NOMO-1 (cell line): ENCODE data around the gene SLC35F6.
"Not testable (repeated sequence)": the region's sequence is repeated elsewhere in the genome, so short reads cannot be mapped to it uniquely, and the experiment has no call there.

Experiments
- DNase-seq, 2 experiments: peaks; one replicate each; lab custom pipeline; 2025; ENCODE audit not compliant: unreplicated experiment in 2 of 2; lab: John Stamatoyannopoulos, UW

The SLC35F6 gene

DNA sequence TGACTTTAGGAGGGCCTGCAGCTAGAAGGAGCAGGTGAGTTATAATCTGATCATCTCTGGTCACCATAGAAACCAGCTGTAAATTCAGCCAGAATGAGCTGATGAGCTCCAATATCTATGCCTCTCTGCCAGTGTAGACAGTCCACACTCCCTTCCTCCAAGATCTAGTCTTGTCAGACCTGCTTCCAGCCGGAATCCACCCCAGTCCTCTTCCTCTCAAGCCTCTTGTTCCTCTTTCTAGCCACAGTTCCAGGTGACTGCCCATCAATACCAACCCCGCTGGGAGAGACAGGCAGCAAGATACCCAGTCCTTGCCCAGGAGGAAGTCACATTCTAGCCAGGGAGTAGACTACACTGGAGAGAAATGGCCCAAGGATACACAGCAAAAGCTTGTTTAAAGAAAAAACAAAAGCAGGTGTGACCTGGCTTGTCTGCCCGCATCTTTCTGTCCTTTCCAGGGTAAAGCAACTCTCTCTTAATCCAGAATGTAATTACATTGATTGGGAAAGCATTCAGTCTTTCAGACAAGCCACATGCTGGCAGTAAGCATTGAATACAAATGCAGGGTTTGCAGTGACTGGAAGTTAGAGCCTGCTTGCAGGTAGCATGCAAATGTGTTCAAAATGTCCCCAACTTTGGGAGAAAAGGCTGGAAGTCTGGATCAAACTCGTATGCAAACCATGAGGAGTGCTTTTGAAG is 9.0 kb upstream of the SLC35F6 start:
- DNase-seq: no peak

DNA sequence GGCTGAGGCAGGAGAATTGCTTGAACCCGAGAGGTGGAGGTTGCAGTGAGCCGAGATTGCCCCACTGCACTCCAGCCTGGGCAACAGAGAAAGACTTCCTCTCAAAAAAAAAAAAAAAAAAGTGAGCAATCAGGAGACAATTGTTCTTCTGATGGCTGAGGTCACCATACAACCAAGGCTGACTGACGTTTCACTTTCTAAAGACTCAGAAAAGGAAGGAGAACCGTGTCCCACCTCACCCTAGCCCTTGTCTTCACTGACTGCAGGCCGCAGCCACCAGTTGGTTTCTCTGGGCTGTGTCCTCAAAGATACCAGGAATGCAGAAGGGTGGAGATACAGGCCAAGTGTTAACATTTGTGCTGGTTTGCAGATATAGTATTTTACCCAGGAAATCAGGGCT is 7.7 kb upstream of the SLC35F6 start:
- DNase-seq: no peak

DNA sequence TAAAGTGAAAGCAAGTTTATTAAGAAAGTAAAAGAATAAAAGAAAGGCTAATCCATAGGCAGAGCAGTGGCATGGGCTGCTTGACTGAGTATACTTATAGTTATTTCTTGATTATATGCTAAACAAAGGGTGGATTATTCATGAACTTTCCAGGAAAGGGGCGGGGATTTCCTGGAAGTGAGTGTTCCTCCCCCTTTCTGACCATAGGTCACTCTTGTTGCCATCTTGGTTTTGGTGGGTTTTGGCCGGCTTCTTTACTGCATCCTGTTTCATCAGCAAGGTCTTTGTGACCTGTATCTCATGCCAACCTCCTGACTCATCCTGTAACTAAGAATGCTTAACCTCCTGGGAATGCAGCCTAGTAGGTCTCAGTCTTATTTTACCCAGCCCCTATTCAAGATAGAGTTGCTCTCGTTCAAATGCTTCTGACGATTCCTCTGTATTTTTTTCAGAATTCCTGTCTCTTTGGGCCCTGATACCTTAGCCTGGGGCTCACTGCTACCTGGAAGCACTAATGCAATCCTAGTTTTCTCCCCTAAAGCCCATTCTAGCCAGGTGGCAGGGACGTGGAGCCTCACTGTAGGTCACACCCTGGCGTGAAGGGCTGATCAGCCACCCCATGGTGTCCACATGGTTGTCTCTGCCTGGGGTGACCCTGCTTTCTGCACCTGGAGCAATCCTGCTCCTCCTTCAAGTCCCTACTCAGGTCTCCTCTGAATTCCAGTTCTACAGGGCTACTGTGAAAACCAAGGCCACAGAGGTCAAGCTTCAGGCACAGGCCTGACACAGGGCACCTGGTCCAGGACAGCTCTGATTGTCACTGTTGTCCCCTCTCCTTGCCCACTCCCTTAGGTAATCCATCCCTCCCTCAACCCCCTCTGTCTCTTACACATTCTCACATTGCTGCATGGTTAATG is 6.0 kb upstream of the SLC35F6 start:
- DNase-seq: no peak

DNA sequence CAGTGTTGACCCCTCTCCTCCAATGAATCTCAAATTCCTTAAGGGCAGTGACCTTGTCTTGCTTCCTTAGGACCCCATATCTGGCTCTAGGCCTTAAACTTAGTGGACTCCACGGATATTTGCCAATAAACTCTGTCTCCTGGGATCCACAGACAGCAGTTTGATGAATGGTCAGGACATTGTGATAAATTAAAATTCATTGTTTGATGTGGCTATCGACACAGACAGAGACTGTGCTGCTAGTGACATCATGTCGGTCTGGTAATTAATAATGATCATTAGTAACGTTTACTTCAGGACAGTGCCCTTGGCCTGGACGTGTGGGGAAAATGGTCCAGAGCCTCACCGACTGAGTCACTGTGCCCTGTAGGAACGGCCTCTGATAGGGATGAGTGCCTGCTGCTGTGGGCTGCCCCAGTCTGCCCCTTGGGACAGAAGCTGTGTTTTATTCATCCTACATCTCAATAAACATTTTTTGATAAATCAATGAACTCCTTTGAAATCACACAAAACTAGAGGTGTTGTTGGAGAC is 5.2 kb upstream of the SLC35F6 start:
- DNase-seq: no peak

DNA sequence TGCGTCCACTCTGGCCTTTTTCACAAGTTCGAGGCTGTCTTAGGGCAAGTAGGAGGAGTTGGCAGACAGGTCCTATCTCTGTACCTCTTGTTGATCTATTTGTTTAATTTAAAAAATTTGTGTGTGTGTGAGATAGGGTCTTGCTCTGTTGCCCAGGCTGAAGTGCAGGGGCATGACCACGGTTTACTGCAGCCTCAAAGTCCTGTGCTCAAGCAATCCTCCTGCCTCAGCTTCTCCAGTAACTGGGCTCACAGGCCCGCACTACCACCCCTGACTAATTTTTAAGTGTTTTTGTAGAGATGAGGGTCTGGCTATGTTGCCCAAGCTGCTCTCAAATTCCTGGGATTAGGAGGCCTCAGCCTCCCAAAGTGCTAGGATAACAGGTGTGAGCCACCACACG is 4.2 kb upstream of the SLC35F6 start:
- DNase-seq: no peak

DNA sequence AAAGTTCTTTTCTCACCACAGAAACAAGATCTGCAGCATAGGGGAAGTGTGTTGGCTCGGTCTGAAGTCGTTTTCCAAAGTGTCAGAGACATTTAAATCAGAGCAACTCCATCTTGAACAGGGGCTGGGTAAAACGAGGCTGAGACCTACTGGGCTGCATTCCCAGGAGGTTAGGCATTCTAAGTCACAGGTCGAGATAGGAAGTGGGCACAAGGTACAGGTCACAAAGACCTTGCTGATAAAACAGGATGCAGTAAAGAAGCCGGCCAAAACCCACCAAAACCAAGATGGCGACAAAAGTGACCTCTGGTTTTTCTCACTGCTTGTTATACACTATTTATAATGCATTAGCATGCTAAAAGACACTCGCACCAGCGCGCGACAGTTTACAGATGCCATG is 3.1 kb upstream of the SLC35F6 start:
- not testable (repeated sequence) for DNase-seq

DNA sequence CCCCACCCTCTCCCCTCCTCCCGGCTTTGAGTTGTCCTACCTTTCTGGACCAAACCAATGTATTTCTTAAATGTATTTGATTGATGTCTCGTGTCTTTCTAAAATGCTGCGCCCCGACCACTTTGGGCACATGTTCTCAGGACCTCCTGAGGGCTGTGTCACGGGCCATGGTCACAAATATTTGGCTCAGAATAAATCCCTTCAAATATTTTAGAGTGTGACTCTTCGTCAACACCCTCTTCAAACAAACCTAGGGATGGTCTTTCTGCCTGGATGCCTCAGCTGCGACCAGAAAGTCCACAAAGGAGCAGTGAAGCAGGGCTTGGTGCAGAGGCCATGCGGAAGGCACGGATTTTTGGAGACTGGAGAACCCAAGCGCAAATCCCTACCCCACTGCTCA is 1.1 kb upstream of the SLC35F6 start:
- DNase-seq: no peak

DNA sequence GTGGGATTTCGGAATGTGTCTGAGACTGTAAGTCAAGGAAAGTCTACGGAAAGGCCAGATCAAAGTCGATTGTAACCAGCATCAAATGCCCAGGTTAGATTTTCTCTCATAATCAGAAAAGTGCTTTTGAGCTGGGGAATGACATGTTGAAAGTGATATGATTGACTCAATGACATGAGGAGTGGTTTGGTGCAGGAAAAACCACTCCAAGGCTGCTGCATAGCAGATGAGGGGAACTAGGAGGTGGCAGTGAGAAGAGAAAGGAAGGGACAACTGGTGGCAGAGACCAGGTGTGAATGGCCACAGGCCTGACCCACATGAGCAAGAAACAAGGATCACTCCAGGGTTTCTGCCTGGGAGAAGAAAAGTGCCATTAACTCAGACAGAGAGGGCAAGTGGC is 822 bp downstream of the SLC35F6 start:
- DNase-seq: no peak

DNA sequence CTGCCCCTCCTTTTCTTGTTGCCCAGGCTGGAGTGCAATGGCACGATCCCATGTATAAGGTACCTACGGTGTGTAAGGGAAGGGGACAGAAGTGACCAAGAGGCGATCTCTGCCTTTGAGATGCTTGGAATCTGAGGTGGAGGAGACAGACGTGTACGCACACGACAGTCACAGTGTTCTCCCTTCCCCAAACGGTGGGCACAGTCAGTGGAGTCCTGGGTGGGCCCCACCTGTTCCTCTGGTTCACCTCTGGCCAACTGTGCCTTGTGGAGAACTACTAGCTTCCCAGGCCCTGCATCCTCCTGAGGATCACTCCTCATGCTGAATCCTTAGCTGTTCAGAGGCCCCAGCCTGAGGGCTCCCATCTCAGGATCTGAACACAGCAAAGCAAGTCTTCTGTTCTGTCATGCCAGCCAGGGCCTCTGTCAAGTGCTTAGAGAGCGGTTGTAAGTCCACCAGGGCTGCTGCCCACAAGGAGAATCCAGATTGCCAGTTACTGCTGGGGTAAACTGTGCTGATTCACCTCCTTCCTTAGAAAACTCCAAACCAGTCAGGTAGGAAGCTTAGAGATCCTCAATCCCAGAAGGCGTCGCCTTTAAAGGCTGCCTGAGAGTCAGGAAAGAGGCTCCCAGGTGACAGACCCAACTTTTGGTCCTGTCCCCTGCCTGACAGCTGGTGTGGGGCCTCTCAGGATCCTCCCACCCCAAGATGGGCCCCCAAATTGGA is 1.6 kb downstream of the SLC35F6 start:
- DNase-seq: no peak

DNA sequence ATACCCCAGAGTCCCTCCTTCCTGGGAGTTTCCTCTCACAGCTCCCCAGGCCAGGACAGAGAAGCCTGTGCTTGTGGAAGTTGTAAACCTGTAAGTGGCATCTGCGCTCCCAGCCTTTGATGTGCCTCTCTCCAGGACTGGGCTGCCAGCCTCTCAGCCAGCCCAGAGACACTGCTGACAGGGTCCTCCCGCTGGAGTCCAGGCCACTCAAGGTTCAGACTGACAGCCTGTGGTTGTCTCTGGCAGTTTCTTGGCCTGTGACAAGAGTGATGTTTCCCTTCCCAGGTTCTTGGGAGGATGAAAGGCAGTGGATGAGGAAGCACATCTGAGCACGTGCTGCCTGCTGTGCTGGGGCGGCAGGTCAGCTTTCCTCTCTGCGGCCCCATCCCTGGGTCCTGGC is 3.0 kb downstream of the SLC35F6 start:
- DNase-seq: no peak

DNA sequence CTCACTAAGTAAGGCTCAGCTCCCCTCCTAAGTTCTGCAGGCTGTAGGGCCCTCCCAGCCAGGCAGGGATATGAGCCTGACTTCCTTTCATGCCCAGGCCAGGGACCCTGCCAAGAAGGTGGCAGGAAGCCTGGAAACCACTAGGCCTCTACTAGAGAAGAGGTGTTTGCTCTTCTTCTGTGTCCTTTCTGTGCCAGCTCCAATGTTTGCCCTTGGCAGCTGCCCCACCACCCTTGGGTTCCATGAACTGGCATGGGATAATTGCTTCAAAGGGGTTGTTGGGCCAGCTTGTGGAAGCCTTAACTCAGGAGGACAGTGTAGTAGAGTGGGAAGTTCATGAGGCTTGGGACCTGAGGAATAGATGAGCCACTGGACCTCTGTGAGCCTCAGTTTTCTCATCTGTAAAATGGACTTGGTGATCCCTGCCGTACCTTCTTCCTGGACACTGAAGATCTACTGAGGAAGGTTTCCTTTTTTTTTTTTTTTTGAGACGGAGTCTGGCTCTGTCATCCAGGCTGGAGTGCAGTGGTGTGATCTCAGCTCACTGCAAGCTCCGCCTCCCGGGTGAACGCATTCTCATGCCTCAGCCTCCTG is 3.9 kb downstream of the SLC35F6 start:
- DNase-seq: no peak

DNA sequence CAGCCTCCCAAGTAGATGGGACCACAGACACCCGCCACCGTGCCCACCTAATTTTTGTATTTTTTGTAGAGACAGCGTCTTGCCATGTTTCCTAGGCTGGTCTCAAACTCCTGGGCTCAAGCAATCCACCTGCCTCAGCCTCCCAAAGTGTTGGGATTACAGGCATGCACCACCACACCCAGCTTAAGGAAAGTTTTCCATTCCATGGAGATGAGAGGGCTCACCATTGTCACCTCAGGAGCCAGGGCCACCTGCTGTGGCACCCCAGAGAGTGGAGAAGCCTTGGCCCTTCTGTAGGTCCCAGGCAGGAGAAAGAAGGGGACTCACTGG is 4.6 kb downstream of the SLC35F6 start:
- no peak for DNase-seq

DNA sequence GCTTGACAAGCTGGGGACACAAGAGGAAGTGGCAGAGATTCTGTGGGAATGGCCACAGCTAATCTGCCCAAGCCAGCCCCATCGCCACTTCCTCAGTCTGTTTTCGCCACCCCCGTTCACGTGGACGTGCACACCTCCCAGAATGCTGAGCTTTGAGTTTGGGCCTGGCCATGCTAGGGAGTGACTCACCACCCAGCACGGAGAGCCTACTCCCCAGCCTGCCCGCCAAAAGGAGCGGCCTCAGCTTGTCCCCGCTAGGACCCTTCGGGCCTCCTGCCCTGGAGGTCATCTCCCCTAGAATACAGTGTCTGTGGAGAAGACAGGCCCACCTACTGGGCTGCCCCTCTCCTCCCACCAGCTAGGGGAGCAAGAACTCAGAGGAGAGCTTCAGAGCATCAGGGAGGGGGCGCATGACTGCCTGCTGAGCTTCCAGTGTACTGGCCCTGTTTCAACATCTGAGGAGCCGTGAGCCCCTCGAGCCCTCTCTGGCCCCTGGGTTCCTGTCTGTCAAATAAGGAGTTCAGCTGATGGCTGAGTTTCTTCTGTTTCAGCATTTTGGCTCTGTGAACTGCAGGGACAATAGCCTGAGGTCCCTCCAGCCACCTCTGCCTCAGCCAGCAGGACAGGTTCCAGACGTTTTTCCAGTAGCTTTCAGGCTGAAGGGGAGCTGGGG is 5.1 kb downstream of the SLC35F6 start:
- peak; percentile 94 for DNase-seq

DNA sequence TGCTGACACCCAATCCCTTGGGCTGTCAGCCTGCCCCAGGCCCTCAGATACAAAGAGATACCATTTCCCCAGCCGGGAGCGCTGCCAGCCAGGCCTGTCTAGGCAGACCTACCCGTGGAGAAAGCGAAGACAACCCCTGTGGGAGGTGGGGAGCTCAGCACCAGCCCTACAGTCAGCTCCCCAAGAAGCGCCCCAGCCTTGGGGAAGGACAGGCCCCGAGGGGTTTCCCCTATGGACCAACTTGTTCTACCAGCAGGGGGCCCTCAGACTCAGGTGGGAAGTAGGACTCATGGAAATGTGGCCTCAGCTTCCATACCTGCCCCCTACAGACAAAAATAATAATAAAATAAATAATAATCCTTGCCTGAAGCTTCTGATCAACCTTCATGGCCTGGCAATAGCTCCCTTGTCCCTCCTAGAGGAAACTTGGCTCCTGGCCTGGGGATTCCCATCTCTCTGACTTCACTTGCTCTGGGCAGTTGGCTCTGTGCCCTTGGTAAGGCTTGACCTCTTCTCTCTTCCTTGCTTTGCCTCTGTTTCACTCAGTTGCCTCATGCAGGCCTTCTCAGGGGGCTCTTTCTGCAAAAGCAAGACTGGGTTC is 7.0 kb downstream of the SLC35F6 start:
- DNase-seq: no peak

DNA sequence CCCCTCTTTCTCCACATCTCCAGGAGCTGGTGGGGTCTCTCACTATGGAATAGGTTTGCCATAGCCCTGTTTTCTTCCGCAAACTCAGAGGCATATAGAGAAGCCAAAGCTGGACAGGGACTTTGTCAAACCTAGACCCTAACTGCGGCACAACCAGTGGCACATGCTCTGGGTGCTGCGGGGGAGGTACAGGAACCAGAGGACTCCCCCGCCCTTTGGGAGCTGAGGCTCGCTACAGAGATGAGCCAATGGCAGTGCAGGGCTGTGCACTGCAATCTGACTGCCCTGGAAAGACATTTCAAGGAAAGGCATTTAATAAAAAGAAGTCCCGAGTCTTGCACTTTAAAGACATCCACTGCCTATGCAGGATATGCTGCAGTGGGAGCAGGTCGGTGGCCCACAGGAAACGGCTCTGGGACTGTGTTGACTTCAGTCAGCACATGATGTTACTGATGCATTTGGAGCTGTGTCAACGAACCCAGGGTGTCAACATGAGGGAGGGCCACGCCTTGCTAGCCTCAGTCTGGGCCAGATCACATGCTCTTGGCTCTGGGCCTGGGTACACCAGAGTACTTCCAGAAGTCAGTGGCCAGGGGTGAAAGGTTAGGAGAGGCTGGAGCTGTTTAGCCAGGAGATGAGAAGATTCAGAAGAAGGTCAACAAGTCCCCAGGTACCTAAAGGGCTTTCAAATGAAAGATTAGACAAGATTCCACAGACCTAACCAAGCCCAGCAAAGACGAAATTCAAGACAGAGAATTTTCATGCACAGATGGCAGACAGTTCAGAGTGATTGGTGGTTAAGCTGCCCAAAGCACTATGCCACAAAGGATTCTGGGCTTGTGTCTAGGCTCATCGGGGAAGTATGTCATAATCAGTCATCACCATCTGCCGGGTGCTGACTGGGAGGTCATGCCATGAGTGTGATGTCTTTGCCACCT is 8.2 kb downstream of the SLC35F6 start:
- no peak for DNase-seq

DNA sequence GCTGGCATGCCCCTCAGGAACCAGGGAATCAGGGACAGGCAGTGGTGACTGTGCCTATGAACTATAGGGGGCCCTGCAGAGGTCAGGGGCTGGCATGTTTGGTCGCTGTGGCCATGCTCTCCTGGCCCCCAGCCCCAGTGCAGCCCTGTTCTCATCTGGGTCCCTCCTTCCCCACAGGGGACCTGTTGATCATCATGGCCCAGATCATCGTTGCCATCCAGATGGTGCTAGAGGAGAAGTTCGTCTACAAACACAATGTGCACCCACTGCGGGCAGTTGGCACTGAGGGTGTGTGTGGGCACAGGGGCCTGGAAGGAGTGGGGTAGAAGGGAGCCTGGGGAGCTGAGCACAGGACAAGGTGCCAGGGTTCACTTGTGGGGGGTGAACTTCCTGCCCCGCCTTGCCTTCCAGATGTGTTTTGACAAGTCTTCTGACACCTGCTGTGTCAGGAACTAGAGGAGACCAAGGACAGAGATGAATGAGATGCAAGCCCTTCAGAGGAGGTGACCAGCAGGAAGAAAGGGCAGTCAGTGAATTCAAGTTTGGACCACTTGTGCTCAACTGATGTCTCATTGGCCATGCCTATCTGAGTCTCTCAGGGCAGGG is 12.2 kb downstream of the SLC35F6 start:
- no peak for DNase-seq

DNA sequence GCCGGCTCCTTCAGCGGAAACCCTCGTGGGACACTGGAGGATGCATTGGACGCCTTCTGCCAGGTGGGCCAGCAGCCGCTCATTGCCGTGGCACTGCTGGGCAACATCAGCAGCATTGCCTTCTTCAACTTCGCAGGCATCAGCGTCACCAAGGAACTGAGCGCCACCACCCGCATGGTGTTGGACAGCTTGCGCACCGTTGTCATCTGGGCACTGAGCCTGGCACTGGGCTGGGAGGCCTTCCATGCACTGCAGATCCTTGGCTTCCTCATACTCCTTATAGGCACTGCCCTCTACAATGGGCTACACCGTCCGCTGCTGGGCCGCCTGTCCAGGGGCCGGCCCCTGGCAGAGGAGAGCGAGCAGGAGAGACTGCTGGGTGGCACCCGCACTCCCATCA is 14.0 kb downstream of the SLC35F6 start:
- DNase-seq: no peak

DNA sequence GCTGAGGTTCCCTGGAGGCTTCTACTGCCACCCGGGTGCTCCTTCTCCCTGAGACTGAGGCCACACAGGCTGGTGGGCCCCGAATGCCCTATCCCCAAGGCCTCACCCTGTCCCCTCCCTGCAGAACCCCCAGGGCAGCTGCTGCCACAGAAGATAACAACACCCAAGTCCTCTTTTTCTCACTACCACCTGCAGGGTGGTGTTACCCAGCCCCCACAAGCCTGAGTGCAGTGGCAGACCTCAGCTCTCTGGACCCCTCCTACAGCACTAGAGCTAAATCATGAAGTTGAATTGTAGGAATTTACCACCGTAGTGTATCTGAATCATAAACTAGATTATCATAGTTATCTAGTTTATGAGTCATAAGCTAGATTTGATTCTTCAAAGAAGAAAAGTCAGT is 14.4 kb downstream of the SLC35F6 start:
- DNase-seq: no peak
